HUDEP-2 (cell line): ENCODE measurements around the gene VPS35.

Experiments used
- DNase-seq, 76 experiments: peaks; one replicate each; lab custom pipeline; 2025; ENCODE audit not compliant: unreplicated experiment in 76 of 76; lab: John Stamatoyannopoulos, UW

Gene VPS35

DNA sequence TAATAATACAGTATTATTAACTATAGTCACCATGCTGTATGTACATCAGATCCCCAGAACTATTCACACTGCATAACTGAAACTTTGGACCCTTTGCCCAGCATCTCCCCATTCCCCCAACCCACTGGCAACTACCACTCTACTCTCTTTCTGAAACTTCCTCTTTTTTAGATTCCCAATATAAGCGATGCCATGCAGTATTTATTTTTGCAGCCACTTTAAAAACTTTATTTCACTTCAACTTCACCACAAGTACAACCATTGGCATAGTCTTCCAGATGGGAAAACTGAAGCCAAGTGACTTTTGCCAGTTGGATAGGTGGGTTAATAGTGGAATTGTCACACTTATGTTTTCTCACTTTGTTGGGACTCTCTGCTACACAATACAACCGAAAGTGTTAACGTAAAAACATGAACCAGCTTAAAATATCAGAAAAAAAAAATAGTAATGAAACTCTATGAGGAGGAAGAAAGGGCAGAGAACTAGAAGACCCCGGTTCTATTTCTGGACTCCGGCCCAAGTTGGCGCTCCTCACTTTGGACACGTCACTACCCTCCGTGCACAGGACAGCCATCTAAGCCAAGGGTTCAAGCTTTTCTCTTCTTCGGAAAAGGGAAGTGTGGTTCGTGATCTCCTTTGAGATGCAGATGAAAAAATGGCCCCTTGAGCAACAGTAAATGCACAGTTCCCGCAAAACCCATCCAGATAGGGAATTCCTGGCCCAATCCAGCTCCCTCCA is 68.5 kb downstream of the VPS35 start:
- peak in 48 of 76 experiments; percentile 3 to 66 (median 29) for DNase-seq

DNA sequence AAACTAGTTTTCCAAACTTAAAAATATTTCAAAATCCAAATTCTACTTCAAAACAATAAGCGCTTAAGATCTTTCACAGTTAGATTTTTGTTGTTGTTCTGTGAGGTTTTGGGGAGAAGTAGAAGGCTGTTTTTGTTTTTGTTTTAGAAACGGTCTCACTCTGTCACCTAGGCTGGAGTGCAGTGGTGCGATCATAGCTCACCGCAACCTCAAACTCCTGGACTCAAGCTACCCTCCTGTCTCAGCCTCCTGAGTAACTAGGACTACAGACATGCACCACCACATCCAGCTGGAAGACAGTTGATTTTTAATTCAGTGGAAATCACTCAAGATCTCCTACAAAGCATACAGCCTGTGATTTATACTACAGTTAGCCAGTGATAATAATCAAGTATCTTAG is 70.5 kb downstream of the VPS35 start:
- no peak for DNase-seq

DNA sequence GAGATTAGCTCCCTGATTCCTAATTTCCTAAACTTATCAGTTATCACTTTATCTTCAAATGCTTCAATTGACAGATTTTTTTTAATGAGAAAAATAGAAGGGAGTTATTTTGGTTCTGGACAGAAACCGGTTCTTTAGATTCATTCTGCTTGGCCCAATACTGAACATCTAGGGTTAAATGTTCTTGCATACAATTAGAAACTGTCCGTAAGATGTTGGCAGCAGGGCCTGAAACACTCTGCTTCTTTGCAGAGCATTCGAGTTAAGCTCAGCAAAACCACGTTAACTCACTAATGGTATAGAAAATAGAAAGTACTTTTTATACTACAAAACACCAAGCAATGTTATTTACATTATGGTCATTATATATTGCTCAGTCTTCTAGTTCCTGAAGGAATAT is 75.0 kb downstream of the VPS35 start:
- DNase-seq, result no peak

DNA sequence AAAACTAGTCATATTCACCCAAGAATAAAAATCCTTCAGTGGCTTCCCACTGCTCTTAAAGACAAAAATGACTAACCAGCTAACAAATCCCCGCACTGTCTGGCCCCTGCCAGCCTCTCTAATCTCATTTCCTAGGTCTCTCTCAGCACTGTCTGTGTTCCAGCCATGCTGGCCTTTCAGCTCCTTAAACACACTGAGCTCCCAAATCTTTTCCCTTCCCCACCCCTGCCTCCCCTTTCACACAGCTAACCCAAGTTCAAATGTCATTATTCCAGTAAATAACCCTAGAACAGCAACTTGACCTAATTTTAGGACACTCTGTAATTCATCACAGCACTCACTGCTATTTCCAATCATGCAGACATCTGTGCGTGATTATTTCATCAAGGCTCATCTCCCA is 75.6 kb downstream of the VPS35 start:
- no peak for DNase-seq

DNA sequence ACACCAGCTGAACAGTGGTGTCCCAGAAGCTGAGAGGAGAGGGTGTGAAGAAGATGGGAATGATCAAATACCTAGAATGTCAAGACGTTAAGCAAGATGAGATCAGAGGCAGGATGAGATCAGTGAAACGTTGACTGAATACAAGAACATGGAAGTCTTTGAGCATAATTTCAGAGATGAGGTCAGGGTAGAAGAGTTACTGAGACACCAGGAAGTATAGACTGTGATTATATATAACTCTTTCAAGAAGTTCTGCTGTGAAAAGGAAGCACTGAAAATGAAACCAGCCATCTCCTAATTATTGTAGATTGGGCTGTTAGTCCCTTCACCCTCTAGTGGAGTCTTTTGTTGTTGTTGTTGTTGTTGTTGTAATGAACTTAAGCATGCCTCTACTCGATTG is 76.9 kb downstream of the VPS35 start:
- no peak for DNase-seq

DNA sequence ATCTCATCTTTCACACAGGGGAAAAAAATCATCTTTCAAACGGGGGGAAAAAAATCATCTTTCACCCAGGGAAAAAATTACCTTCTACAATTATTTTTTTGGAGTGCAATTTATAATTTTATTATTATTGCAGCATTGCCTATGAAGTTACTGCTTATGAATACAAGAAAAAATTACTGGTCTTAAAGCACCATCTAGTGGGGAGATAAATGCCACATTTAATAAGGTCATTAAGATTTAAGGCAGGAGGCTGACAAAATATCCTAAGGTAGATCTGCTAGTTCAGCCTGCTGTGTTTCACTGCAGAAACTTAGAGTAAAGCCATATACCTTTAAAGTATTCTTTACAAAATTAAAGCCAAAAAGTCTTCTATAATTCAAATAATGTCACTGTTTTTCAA is 81.4 kb downstream of the VPS35 start:
- peak in 26 of 76 experiments; percentile 2 to 62 (median 24) for DNase-seq

DNA sequence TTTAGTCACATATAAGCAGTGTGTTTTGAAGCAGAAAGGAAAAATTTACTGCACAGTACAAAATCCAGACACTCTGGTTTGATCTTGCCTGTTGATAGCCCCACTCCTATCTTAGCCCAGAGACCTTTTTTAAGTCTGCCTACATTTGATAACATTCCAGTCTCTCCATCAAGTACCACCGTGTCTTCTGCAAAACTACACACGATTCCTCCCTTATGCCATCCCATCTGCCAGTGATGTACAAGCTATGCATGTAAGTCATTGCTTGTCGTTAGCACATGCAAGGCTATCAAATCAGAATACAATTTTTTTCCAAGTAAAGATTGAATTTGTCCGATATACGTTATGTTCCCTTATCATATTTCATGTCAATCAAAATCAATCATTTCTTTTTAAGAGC is 82.7 kb downstream of the VPS35 start:
- peak in 13 of 76 experiments; percentile 6 to 45 (median 23) for DNase-seq
